Activated CD4-positive, alpha-beta T cell treated with anti-CD3 and anti-CD28 coated beads, Interleukin-2, amount 10 ng/mL, durations not matched to agents 24 days and 14 days (primary cell): ENCODE data around the gene RPH3AL. TPM values are rescaled to one million over a fixed set of nuclear protein-coding genes. Genes with fewer than 3 reads are reported as not detected.

Source experiments
- DNase-seq: peaks from one replicate; pipeline ENCODE4 v3.0.0; 2022
- H3K27ac Mint-ChIP-seq: one replicate; pipeline ENCODE4 v1.8.0; 2022; ENCODE audit warnings: mild to moderate bottlenecking, mixed read lengths
- H3K27me3 Mint-ChIP-seq: one replicate; pipeline ENCODE4 v1.8.0; 2022; ENCODE audit warnings: mixed read lengths
- H3K36me3 Mint-ChIP-seq: one replicate; pipeline ENCODE4 v1.8.0; 2022; ENCODE audit warnings: low read depth, mild to moderate bottlenecking, mixed read lengths
- H3K4me1 Mint-ChIP-seq: one replicate; pipeline ENCODE4 v1.8.0; 2021; ENCODE audit warnings: mixed read lengths
- H3K4me3 Mint-ChIP-seq: one replicate; pipeline ENCODE4 v1.8.0; 2022; ENCODE audit warnings: mild to moderate bottlenecking, moderate library complexity, mixed read lengths
- H3K9me3 Mint-ChIP-seq: one replicate; pipeline ENCODE4 v1.8.0; 2021; ENCODE audit warnings: mixed read lengths
- intact Hi-C: fragments of 100-400 bp; cut with micrococcal nuclease; formaldehyde crosslinking; loops from one replicate; pipeline ENCODE4 v1.15.1; 2023
- total RNA-seq: library from RNA; stranded (reverse); gene quantifications from 2 replicates; pipeline ENCODE4 v1.2.3, GENCODE V29; 2022

The RPH3AL gene
- total RNA-seq, 1 donor from 2014 or later: 3.7 TPM

GRCh38 chr17:265718-266117, 86.9 kb downstream of the RPH3AL start:
- no peak for DNase-seq
- no peaks in the 10 kb centered on the region for H3K4me1 Mint-ChIP-seq
- H3K9me3 Mint-ChIP-seq: no peaks in the 10 kb centered on the region
- H3K27me3 Mint-ChIP-seq: peaks cover 7% of the 10 kb centered on the region
- intact Hi-C loops: no loop called here
- H3K27ac Mint-ChIP-seq: no peak overlapping the region
- no peaks in the 10 kb centered on the region for H3K36me3 Mint-ChIP-seq
- H3K4me3 Mint-ChIP-seq: no peak overlapping the region

GRCh38 chr17:263773-264172, 88.8 kb downstream of the RPH3AL start:
- Mint-ChIP-seq H3K9me3 (no peaks in the 10 kb centered on the region), H3K4me3 (no peak overlapping the region), H3K4me1 (no peaks in the 10 kb centered on the region), H3K36me3 (no peaks in the 10 kb centered on the region), H3K27me3 (peaks cover 7% of the 10 kb centered on the region), H3K27ac (no peak overlapping the region)
- intact Hi-C loops: no loop called here
- no peak for DNase-seq

GRCh38 chr17:263271-263670, 89.3 kb downstream of the RPH3AL start:
- Mint-ChIP-seq H3K36me3 (no peaks in the 10 kb centered on the region), H3K27me3 (peaks cover 7% of the 10 kb centered on the region), H3K4me3 (no peak overlapping the region), H3K27ac (no peak overlapping the region), H3K9me3 (no peaks in the 10 kb centered on the region), H3K4me1 (no peaks in the 10 kb centered on the region)
- DNase-seq: no peak
- intact Hi-C loops: no loop called here

DNA sequence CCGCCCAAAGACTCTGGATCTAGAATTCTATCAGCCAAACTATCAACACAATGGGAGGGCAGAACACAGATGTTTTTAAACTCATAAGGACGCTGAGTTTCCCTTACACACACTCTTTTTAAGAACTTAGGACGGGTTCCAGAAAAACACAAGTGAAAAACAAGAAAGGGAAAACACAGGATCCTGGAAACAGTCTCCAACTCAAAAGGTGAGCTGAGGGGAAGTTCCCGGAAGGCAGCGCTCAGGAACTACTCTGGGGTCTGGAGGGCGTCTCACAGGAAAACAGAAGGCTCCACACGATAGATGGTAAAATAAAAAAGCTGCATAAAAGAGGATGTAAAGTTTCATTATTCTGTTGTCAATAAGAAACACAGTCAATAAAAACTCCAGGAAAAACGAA, 91.0 kb downstream of the RPH3AL start:
- Mint-ChIP-seq H3K36me3 (no peaks in the 10 kb centered on the region), H3K9me3 (no peaks in the 10 kb centered on the region), H3K27me3 (no peaks in the 10 kb centered on the region), H3K4me3 (no peak overlapping the region), H3K4me1 (no peaks in the 10 kb centered on the region), H3K27ac (no peak overlapping the region)
- intact Hi-C loops: no loop called here
- no peak for DNase-seq

GRCh38 chr17:260944-261343, 91.7 kb downstream of the RPH3AL start:
- DNase-seq: no peak
- no peaks in the 10 kb centered on the region for H3K36me3 Mint-ChIP-seq
- no peak overlapping the region for H3K27ac Mint-ChIP-seq
- intact Hi-C loops: no loop called here
- H3K9me3 Mint-ChIP-seq: no peaks in the 10 kb centered on the region
- H3K27me3 Mint-ChIP-seq: no peaks in the 10 kb centered on the region
- no peaks in the 10 kb centered on the region for H3K4me1 Mint-ChIP-seq
- H3K4me3 Mint-ChIP-seq: no peak overlapping the region

DNA sequence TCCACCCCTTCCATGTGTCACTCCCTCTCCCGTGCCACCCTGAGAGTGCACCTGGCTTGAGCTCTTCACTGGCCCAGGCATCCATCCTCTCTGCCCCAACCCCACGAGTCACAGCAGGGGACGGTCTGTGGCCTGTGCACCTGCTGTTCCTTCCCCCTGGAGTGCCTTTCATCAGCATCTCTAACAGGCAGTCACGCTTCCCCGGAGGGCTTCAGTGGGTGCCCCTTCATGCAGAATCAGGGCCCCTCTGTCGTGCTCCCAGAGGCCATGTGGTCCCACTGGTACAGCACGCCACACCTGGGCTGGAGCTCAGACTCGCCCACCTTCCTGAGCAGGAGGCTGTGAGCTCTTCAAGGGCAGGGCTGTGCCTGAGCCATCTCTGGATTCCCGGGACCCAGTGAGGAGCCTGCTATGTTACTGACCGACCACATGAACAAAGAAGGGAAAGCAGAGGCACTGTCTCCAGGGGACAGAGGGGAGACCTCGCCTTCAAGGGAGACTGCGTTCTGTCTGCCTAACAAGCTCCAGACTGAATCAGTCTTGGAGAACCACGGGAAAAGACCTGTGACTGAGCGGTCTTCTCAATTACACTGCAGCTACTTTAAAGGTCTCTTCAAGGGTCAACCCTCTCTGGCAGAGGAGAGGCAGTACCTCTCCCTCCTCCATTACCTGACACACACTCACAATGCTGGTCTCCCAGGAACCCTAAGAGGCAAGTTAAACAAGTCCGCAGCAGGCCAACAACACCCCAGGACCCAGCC, 92.4 kb downstream of the RPH3AL start:
- no peak for DNase-seq
- Mint-ChIP-seq H3K27ac (no peak overlapping the region), H3K4me3 (no peak overlapping the region), H3K36me3 (no peaks in the 10 kb centered on the region), H3K4me1 (no peaks in the 10 kb centered on the region), H3K9me3 (no peaks in the 10 kb centered on the region), H3K27me3 (no peaks in the 10 kb centered on the region)
- intact Hi-C loops: no loop called here

DNA sequence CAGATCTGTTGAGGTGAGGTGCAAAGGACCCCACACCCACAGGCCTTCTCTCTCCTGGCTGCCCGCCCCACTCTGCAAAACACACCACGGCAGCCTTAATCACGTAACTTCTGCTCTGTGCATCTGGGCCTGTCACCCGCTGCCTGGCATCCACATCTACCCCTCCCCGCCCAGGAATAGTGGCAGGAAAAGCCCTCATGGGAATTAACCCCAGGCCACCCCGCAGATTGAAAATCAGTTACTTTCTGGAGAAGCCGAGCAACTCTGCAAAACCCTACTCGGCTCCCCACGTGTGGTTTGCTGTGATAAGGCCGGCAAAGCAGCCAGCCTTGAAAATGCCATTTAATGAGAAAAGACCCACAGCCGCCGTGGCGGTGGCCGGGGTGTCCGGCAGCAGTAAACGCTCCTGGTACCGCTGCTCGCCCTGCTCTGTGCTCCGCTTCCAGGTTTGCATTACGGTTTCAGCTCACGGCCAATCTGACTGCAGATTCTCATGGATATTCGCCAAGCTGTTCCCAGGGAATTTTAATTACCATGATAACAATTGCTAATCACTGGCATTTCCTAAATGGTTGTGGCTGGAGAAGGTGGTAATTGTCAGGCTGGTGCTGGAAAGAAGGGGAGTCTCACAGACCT, 93.1 kb downstream of the RPH3AL start:
- no peaks in the 10 kb centered on the region for H3K9me3 Mint-ChIP-seq
- H3K27ac Mint-ChIP-seq: no peak overlapping the region
- H3K27me3 Mint-ChIP-seq: no peaks in the 10 kb centered on the region
- no peaks in the 10 kb centered on the region for H3K36me3 Mint-ChIP-seq
- no peaks in the 10 kb centered on the region for H3K4me1 Mint-ChIP-seq
- no peak overlapping the region for H3K4me3 Mint-ChIP-seq
- no peak for DNase-seq
- intact Hi-C loops: no loop called here

DNA sequence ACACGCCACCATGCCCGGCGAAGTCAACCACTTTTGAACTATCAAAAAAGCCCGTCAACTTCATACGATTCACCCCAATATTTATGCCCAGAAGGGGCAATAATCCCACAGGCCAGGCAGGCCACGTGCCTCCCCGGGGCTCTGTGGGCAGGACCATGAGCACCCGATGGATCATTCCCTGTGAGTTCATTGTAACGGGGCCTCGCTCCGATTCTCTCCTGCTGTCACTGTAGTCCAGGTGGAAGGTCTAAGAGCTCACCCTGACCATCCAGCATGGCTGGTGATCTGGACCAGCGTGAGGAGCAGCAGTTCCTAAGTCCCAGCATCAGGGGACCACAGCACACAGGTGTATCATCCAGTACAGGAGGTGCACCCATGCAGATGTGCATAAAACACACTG, 93.7 kb downstream of the RPH3AL start:
- H3K27me3 Mint-ChIP-seq: no peaks in the 10 kb centered on the region
- intact Hi-C loops: no loop called here
- no peak overlapping the region for H3K4me3 Mint-ChIP-seq
- DNase-seq: no peak
- H3K4me1 Mint-ChIP-seq: no peaks in the 10 kb centered on the region
- H3K9me3 Mint-ChIP-seq: no peaks in the 10 kb centered on the region
- no peak overlapping the region for H3K27ac Mint-ChIP-seq
- no peaks in the 10 kb centered on the region for H3K36me3 Mint-ChIP-seq

- Mint-ChIP-seq H3K4me3 (no peak overlapping the region), H3K9me3 (no peaks in the 10 kb centered on the region), H3K27ac (no peak overlapping the region), H3K27me3 (no peaks in the 10 kb centered on the region), H3K36me3 (no peaks in the 10 kb centered on the region), H3K4me1 (no peaks in the 10 kb centered on the region)
- DNase-seq: no peak
- intact Hi-C loops: no loop called here
Observed at GRCh38 chr17:258045-258734, 94.4 kb downstream of the RPH3AL start.

- Mint-ChIP-seq H3K4me1 (no peaks in the 10 kb centered on the region), H3K36me3 (no peaks in the 10 kb centered on the region), H3K27me3 (no peaks in the 10 kb centered on the region), H3K9me3 (no peaks in the 10 kb centered on the region), H3K27ac (no peak overlapping the region), H3K4me3 (no peak overlapping the region)
- no peak for DNase-seq
- intact Hi-C loops: no loop called here
Observed at GRCh38 chr17:253091-253846, 99.3 kb downstream of the RPH3AL start.

GRCh38 chr17:252456-252855, 100.2 kb downstream of the RPH3AL start:
- H3K27ac Mint-ChIP-seq: no peak overlapping the region
- intact Hi-C loops: no loop called here
- H3K4me3 Mint-ChIP-seq: no peak overlapping the region
- no peaks in the 10 kb centered on the region for H3K9me3 Mint-ChIP-seq
- H3K36me3 Mint-ChIP-seq: no peaks in the 10 kb centered on the region
- H3K4me1 Mint-ChIP-seq: no peaks in the 10 kb centered on the region
- DNase-seq: no peak
- no peaks in the 10 kb centered on the region for H3K27me3 Mint-ChIP-seq

GRCh38 chr17:251531-251930, 101.1 kb downstream of the RPH3AL start:
- Mint-ChIP-seq H3K4me3 (no peak overlapping the region), H3K27me3 (no peaks in the 10 kb centered on the region), H3K4me1 (no peaks in the 10 kb centered on the region), H3K27ac (no peak overlapping the region), H3K36me3 (no peaks in the 10 kb centered on the region), H3K9me3 (no peaks in the 10 kb centered on the region)
- no peak for DNase-seq
- intact Hi-C loops: no loop called here

DNA sequence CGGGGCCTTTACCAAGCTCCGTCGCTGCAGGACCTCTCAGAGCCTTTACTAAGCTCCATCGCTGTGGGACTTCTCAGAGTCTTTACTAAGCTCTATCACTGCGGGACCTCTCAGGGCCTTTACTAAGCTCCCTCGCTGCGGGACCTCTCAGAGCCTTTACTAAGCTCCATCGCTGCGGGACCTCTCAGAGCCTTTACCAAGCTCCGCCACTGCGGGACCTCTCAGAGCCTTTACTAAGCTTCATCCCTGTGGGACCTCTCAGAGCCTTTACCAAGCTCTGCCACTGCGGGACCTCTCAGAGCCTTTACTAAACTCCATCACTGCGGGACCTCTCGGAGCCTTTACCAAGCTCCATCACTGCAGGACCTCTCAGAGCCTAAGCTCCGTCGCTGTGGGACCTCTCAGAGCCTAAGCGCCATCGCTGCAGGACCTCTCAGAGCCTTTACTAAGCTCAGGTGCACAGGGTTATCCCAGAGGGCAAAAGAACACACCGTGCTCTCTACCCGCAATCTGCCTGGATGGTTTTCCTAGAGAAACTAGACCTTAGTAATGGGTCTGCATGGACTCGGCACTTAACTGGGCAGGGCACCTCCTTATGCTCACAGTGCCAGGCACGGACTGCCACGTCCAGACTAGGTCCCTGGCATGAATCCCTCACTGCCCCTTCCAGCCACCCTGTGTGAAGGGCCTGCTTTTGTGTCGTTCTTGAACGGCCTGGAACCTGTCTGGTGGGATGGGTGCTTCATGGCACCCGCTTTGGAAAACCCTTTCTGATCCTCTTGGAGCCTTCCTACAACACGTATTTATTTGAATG, 101.9 kb downstream of the RPH3AL start:
- H3K27me3 Mint-ChIP-seq: no peaks in the 10 kb centered on the region
- no peaks in the 10 kb centered on the region for H3K36me3 Mint-ChIP-seq
- DNase-seq: no peak
- no peaks in the 10 kb centered on the region for H3K9me3 Mint-ChIP-seq
- no peaks in the 10 kb centered on the region for H3K4me1 Mint-ChIP-seq
- no peak overlapping the region for H3K4me3 Mint-ChIP-seq
- intact Hi-C loops: no loop called here
- no peak overlapping the region for H3K27ac Mint-ChIP-seq
